NCI-H1105 (cell line): ENCODE data around the gene CYP27B1.

Experiments used
- DNase-seq: peaks from one replicate; lab custom pipeline; 2025; lab: John Stamatoyannopoulos, UW

CYP27B1 gene

GRCh38 chr12:57735198-57735855 lies 31.6 kb downstream of the CYP27B1 start:
- peak; percentile 14 for DNase-seq

GRCh38 chr12:57734591-57734990 lies 32.3 kb downstream of the CYP27B1 start:
- DNase-seq, result no peak

DNA sequence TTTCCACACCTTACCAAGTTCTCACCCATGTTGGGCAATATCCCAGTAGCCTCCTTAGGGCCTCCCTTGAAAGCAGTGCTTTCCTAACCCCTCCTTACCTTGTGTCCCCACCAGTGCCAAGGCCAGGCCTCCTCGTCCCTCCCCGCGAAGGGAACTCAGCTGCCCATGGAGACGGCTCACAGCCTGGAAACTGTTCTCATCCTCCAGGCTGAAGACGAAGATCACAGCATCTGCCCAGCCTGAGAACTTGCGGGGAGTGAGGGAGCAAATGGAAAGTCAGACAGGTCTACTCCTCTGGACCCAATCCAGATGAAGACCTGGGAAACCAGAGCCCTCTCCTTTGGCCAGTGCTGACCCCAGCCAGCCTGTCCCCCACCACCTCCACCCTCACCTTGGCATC lies 33.0 kb downstream of the CYP27B1 start:
- DNase-seq, result no peak

GRCh38 chr12:57732726-57733593 lies 33.9 kb downstream of the CYP27B1 start:
- DNase-seq, result no peak

DNA sequence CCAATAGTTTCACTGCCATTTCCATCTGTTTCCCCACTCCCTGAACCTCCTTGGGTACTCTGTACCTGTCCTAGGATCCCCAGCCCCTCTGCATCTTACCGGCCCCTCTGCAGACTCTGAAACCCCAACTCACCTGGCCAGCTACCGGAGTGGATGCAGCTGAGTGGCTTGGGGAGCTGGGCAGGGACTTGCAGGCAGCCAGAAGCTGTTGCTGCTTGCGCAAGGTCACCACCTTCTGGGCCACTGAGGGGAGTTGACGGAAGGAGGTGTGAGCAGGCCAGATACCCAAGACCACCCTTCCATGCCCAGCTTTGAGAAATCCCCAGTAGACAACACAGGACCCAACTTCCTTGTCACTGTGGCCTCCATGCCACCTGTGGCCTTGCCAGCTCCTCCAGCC lies 34.6 kb downstream of the CYP27B1 start:
- DNase-seq, result no peak

GRCh38 chr12:57731411-57732080 lies 35.3 kb downstream of the CYP27B1 start:
- DNase-seq, result no peak

DNA sequence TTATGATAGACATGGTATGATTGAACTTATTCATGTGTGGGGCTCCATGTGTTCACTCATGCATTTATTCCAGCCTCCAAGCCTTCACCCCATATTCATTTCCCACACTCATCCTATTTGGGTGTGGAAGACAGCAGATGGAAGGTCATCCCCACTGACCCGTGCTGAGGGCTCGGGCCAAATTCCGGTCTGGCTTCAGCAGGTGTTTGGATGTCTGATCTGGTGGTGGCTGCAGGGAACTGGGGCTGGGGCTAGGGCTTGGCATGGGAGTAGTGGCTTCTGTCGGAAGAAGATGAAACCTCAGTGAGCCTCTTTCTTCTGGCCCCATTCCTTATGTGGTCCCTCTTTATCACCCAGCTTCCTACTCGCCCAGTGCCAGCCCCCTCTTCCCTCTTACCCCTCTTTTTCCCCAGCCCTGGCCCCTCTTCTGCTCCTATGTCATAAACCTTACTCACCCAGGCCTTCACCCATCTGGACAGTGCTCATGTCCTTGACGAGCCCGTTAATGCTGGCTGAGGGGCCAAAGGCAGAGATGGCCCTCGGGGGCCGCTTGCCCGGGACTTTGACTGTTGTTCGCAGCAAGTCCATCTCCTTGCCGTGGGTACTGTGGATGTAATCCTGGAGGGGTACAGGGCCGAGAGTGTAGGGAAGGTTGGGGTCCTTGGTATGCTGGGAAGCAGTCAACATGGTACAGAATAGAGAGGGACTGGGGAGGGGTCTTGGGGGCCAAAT lies 36.4 kb downstream of the CYP27B1 start:
- DNase-seq, result no peak

- no peak for DNase-seq
Measured at GRCh38 chr12:57729321-57729844, 37.5 kb downstream of the CYP27B1 start.

- no peak for DNase-seq
Measured at GRCh38 chr12:57727758-57728395, 39.0 kb downstream of the CYP27B1 start.

GRCh38 chr12:57726884-57727757 lies 39.8 kb downstream of the CYP27B1 start:
- DNase-seq, result no peak

GRCh38 chr12:57726151-57726883 lies 40.6 kb downstream of the CYP27B1 start:
- peak; percentile 62 for DNase-seq

GRCh38 chr12:57725851-57726150 lies 41.1 kb downstream of the CYP27B1 start:
- DNase-seq, result no peak

- DNase-seq, result no peak
Measured at GRCh38 chr12:57724936-57725740, 41.7 kb downstream of the CYP27B1 start.

- DNase-seq, result no peak
Measured at GRCh38 chr12:57724003-57724935, 42.6 kb downstream of the CYP27B1 start.

- no peak for DNase-seq
Measured at GRCh38 chr12:57723630-57723962, 43.3 kb downstream of the CYP27B1 start.

GRCh38 chr12:57722716-57723629 lies 43.9 kb downstream of the CYP27B1 start:
- DNase-seq, result no peak
